ENCODE results near the gene TSPO2. TPM values are rescaled to one million over a fixed set of nuclear protein-coding genes. Genes with fewer than 3 reads are reported as not detected.
A peak's percentile ranks its signal among the peaks of the same experiment; 100 is the strongest.

Gene TSPO2
- total and polyA plus RNA-seq, 2 of the 13 experiments (the other 11 are each of a cell fraction or from before 2014, with no cell fraction given) = 0.55 TPM; not detected in 1

GRCh38 chr6:40998661-40999060 is 43.6 kb upstream of the TSPO2 start:
- no peaks in the 10 kb centered on the region for H3K36me3 ChIP-seq (replicated peaks in 1 of 2; ENCODE audit: control insufficient read depth in 1 of 2, insufficient read depth in 2 of 2, low read length in 2 of 2)
- no peak overlapping the region for H3K4me3 ChIP-seq (replicated peaks in 1 of 3; ENCODE audit: insufficient read depth in 1 of 3, low read depth in 2 of 3, low read length in 3 of 3)
- ATAC-seq = no peak
- no peak overlapping the region for H3K4me2 ChIP-seq (ENCODE audit: low read depth, low read length)
- H3K4me1 ChIP-seq (ENCODE audit: insufficient read depth, low read length) = peaks cover 82% of the 10 kb centered on the region
- no peak overlapping the region for H2AFZ ChIP-seq (ENCODE audit: low read length)
- ChIA-PET POLR2A (interaction anchor here (1.2 to 4.3 kb wide), 4 partner anchors 25 to 73 kb away, joined by 4 to 36 read pairs (median 18); partner anchors contain the start of genes NFYA and OARD1), CTCF (ENCODE audit: low intra/inter-chr PET ratio, low total read pairs) (interaction anchor here (0.6 kb wide), 1 partner anchor 61 kb away, joined by 3 read pairs; no protein-coding TSS in a partner anchor)
- no peaks in the 10 kb centered on the region for H3K79me2 ChIP-seq (ENCODE audit: insufficient read depth, low read length)
- intact Hi-C loops (cut with micrococcal nuclease; ENCODE audit: unreplicated experiment) = loop anchor here (5.0 kb wide), 2 partner anchors 44 to 101 kb away; partner anchors contain the start of gene TSPO2
- no peak for DNase-seq (ENCODE audit: low spot score)
- no TSS peak for BruUV-seq (replicated peaks)
- in situ Hi-C loops (cut with HindIII; ENCODE audit: extremely low pct_ligation_motif_present, low pct_unique_long_range_greater_than_20kb) = loop anchor here (5.0 kb wide), 1 partner anchor 74 kb away; the partner anchor contains the start of genes NFYA and OARD1
- no peak for FAIRE-seq
- H3K27me3 ChIP-seq (ENCODE audit: control insufficient read depth in 1 of 2, insufficient read depth in 2 of 2, low read length in 2 of 2) = no peaks in the 10 kb centered on the region
- no peak overlapping the region for H3K9ac ChIP-seq (ENCODE audit: insufficient read depth, low read depth, low read length)
- H3K9me3 ChIP-seq (ENCODE audit: low read length) = no peaks in the 10 kb centered on the region
- no peak overlapping the region for H3K27ac ChIP-seq (ENCODE audit: extremely low read length, insufficient read depth, low read length)
- no peaks in the 10 kb centered on the region for H4K20me1 ChIP-seq (ENCODE audit: insufficient read depth, low read length)
- TF ChIP-seq FOXP4 (CRISPR knock-in tag; IDR thresholded peaks at IDR 0.05) = no peak
- 92% methylated on average over 4 of the region's 4 CpGs for WGBS (ENCODE audit: low lambda C conversion rate)

- POLR2A ChIA-PET = interaction anchor here (1.2 to 4.3 kb wide), 3 partner anchors 41 to 72 kb away, joined by 4 to 36 read pairs (median 6); partner anchors contain the start of genes NFYA and OARD1
- WGBS (ENCODE audit: low lambda C conversion rate) = 26% methylated on average over 3 of the region's 3 CpGs
- peak; percentile 80 for DNase-seq (ENCODE audit: low spot score)
- CTCF ChIA-PET (ENCODE audit: low intra/inter-chr PET ratio, low total read pairs) = interaction anchor here (1.1 kb wide), 1 partner anchor 22 kb away, joined by 3 read pairs; no protein-coding TSS in a partner anchor
- Histone ChIP-seq H3K36me3 (replicated peaks in 1 of 2; ENCODE audit: control insufficient read depth in 1 of 2, insufficient read depth in 2 of 2, low read length in 2 of 2) (no peaks in the 10 kb centered on the region), H3K79me2 (ENCODE audit: insufficient read depth, low read length) (no peaks in the 10 kb centered on the region), H3K9me3 (ENCODE audit: low read length) (no peaks in the 10 kb centered on the region), H4K20me1 (ENCODE audit: insufficient read depth, low read length) (no peaks in the 10 kb centered on the region), H2AFZ (ENCODE audit: low read length) (no peak overlapping the region), H3K9ac (ENCODE audit: insufficient read depth, low read depth, low read length) (no peak overlapping the region), H3K27ac (ENCODE audit: extremely low read length, insufficient read depth, low read length) (no peak overlapping the region), H3K4me3 (replicated peaks in 1 of 3; ENCODE audit: insufficient read depth in 1 of 3, low read depth in 2 of 3, low read length in 3 of 3) (no peak overlapping the region), H3K4me2 (ENCODE audit: low read depth, low read length) (no peak overlapping the region), H3K4me1 (ENCODE audit: insufficient read depth, low read length) (peaks cover 74% of the 10 kb centered on the region), H3K27me3 (ENCODE audit: control insufficient read depth in 1 of 2, insufficient read depth in 2 of 2, low read length in 2 of 2) (no peaks in the 10 kb centered on the region)
- peak; percentile 80 for FAIRE-seq
- no TSS peak for BruUV-seq (replicated peaks)
- in situ Hi-C loops (cut with HindIII; ENCODE audit: extremely low pct_ligation_motif_present, low pct_unique_long_range_greater_than_20kb) (loop anchor here (5.0 kb wide), 1 partner anchor 73 kb away; the partner anchor contains the start of genes NFYA and OARD1), intact Hi-C loops (cut with micrococcal nuclease; ENCODE audit: unreplicated experiment) (loop anchor here (5.0 kb wide), 2 partner anchors 43 to 102 kb away; partner anchors contain the start of gene TSPO2)
- ATAC-seq = peak; percentile 82
- TF ChIP-seq ZNF572 (CRISPR knock-in tag; IDR thresholded peaks at IDR 0.05) (no peak), ZNF280B (CRISPR knock-in tag; IDR thresholded peaks at IDR 0.05; ENCODE audit: borderline replicate concordance) (no peak), JARID2 (CRISPR knock-in tag; IDR thresholded peaks at IDR 0.05; ENCODE audit: insufficient replicate concordance) (no peak), ZFX (CRISPR knock-in tag; IDR thresholded peaks at IDR 0.05; ENCODE audit: low read depth) (peak; percentile 43), SP140L (CRISPR knock-in tag; IDR thresholded peaks at IDR 0.05; ENCODE audit: borderline replicate concordance) (no peak), ZNF138 (CRISPR knock-in tag; IDR thresholded peaks at IDR 0.05; ENCODE audit: low read depth) (no peak), LCORL (IDR thresholded peaks at IDR 0.05) (no peak), LCORL (CRISPR knock-in tag; IDR thresholded peaks at IDR 0.05) (no peak), EEA1 (CRISPR knock-in tag; IDR thresholded peaks at IDR 0.05; ENCODE audit: borderline replicate concordance) (no peak), ZNF235 (CRISPR knock-in tag; IDR thresholded peaks at IDR 0.05; ENCODE audit: borderline replicate concordance) (no peak), SAP130 (CRISPR knock-in tag; IDR thresholded peaks at IDR 0.05; ENCODE audit: low read depth) (no peak; the same call in 1 of the 2 replicates), ELF4 (CRISPR knock-in tag; IDR thresholded peaks at IDR 0.05; ENCODE audit: borderline replicate concordance) (no peak)
These were observed 42.7 kb upstream of the TSPO2 start for GRCh38 chr6:40999569-40999968.

Data from HepG2 (cell line).